GM10266 (cell line): ENCODE results near the gene RAD54L.

ENCODE experiments used
- DNase-seq: peaks from one replicate; pipeline ENCODE4 v3.0.0; 2012; ENCODE audit errors: extremely low spot score
- CTCF ChIP-seq: IDR thresholded peaks from 2 replicates; pipeline ENCODE4 v1.5.1; 2012; ENCODE audit warnings: mild to moderate bottlenecking, low read depth; ENCODE audit not compliant: control insufficient read depth, insufficient read depth; ENCODE audit errors: missing control alignments

Gene RAD54L

GRCh38 chr1:46263146-46263545 lies 15.6 kb downstream of the RAD54L start:
- no peak for TF ChIP-seq CTCF
- DNase-seq = no peak

- TF ChIP-seq CTCF = no peak
- DNase-seq = no peak
These were observed 21.0 kb downstream of the RAD54L start for GRCh38 chr1:46268578-46268977.

- DNase-seq = no peak
- no peak for TF ChIP-seq CTCF
These were observed 26.9 kb downstream of the RAD54L start for GRCh38 chr1:46274225-46275029.

- DNase-seq = no peak
- no peak for TF ChIP-seq CTCF
These were observed 27.4 kb downstream of the RAD54L start for GRCh38 chr1:46275030-46275337.

- no peak for DNase-seq
- TF ChIP-seq CTCF = no peak
These were observed 30.3 kb downstream of the RAD54L start for GRCh38 chr1:46277658-46278373.

- no peak for TF ChIP-seq CTCF
- no peak for DNase-seq
These were observed 31.2 kb downstream of the RAD54L start for GRCh38 chr1:46278807-46279206.

GRCh38 chr1:46280092-46280491 lies 32.5 kb downstream of the RAD54L start:
- DNase-seq = no peak
- TF ChIP-seq CTCF = no peak
